ENCODE data around the gene WDR4. TPM values are rescaled to one million over a fixed set of nuclear protein-coding genes. Genes with fewer than 3 reads are reported as not detected.
A peak's percentile ranks its signal among the peaks of the same experiment; 100 is the strongest.

The WDR4 gene
- total and polyA plus RNA-seq, 2 of the 13 experiments (the other 11 are each of a cell fraction or from before 2014, with no cell fraction given) = 11.3 to 14.4 TPM

DNA sequence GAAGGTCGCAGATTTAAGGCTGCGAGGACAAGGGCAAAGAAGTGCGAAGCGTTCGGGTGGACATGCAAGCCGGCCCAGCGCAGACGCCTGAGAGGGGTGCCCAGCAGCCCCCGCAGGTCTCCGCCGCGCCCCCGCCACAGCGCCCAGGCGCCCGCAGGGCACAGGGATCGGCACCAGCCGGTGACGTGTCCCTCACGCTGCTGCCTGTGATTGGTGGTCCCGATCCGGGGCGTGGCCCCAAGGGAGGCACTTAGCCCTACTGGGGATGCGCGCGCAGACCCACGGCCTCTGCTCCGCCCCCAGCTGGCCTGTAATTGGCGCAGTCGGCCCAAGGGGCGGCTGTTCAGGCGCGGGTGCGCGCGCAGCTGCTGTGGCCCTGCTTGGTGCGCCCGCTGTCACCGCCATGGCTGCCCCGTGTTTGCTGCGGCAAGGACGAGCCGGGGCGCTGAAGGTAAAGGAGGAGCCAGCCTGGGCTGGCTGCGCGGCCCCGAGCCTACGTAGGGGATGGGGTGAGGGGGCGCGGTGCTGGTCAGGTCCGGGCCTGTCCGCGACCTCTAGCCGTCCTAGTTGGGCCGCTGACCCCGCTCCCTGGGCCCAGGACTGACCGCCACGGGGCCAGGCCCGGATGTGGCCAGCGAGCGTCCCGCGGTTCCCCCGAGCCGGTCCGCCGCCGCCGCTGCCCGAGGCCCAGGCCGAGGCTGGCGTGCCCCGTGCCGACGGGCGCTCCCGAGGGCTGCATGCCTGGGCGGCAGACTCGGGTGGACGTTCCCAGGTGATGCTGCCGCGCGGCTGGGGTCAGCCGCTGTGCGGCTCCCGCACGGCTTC lies 13.8 kb upstream of the WDR4 start, which contains the start of gene NDUFV3 (continued):
- TF ChIP-seq, protein P1, sequence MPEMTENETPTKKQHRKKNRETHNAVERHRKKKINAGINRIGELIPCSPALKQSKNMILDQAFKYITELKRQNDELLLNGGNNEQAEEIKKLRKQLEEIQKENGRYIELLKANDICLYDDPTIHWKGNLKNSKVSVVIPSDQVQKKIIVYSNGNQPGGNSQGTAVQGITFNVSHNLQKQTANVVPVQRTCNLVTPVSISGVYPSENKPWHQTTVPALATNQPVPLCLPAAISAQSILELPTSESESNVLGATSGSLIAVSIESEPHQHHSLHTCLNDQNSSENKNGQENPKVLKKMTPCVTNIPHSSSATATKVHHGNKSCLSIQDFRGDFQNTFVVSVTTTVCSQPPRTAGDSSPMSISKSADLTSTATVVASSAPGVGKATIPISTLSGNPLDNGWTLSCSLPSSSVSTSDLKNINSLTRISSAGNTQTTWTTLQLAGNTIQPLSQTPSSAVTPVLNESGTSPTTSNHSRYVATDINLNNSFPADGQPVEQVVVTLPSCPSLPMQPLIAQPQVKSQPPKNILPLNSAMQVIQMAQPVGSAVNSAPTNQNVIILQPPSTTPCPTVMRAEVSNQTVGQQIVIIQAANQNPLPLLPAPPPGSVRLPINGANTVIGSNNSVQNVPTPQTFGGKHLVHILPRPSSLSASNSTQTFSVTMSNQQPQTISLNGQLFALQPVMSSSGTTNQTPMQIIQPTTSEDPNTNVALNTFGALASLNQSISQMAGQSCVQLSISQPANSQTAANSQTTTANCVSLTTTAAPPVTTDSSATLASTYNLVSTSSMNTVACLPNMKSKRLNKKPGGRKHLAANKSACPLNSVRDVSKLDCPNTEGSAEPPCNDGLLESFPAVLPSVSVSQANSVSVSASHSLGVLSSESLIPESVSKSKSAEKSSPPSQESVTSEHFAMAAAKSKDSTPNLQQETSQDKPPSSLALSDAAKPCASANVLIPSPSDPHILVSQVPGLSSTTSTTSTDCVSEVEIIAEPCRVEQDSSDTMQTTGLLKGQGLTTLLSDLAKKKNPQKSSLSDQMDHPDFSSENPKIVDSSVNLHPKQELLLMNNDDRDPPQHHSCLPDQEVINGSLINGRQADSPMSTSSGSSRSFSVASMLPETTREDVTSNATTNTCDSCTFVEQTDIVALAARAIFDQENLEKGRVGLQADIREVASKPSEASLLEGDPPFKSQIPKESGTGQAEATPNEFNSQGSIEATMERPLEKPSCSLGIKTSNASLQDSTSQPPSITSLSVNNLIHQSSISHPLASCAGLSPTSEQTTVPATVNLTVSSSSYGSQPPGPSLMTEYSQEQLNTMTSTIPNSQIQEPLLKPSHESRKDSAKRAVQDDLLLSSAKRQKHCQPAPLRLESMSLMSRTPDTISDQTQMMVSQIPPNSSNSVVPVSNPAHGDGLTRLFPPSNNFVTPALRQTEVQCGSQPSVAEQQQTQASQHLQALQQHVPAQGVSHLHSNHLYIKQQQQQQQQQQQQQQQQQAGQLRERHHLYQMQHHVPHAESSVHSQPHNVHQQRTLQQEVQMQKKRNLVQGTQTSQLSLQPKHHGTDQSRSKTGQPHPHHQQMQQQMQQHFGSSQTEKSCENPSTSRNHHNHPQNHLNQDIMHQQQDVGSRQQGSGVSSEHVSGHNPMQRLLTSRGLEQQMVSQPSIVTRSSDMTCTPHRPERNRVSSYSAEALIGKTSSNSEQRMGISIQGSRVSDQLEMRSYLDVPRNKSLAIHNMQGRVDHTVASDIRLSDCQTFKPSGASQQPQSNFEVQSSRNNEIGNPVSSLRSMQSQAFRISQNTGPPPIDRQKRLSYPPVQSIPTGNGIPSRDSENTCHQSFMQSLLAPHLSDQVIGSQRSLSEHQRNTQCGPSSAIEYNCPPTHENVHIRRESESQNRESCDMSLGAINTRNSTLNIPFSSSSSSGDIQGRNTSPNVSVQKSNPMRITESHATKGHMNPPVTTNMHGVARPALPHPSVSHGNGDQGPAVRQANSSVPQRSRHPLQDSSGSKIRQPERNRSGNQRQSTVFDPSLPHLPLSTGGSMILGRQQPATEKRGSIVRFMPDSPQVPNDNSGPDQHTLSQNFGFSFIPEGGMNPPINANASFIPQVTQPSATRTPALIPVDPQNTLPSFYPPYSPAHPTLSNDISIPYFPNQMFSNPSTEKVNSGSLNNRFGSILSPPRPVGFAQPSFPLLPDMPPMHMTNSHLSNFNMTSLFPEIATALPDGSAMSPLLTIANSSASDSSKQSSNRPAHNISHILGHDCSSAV (CRISPR knock-in tag; IDR thresholded peaks at IDR 0.05; ENCODE audit: borderline replicate concordance) = 0 out of 2 replicates have a peak, but pooled peaks have one; percentile 31
- TF ChIP-seq, protein P2, sequence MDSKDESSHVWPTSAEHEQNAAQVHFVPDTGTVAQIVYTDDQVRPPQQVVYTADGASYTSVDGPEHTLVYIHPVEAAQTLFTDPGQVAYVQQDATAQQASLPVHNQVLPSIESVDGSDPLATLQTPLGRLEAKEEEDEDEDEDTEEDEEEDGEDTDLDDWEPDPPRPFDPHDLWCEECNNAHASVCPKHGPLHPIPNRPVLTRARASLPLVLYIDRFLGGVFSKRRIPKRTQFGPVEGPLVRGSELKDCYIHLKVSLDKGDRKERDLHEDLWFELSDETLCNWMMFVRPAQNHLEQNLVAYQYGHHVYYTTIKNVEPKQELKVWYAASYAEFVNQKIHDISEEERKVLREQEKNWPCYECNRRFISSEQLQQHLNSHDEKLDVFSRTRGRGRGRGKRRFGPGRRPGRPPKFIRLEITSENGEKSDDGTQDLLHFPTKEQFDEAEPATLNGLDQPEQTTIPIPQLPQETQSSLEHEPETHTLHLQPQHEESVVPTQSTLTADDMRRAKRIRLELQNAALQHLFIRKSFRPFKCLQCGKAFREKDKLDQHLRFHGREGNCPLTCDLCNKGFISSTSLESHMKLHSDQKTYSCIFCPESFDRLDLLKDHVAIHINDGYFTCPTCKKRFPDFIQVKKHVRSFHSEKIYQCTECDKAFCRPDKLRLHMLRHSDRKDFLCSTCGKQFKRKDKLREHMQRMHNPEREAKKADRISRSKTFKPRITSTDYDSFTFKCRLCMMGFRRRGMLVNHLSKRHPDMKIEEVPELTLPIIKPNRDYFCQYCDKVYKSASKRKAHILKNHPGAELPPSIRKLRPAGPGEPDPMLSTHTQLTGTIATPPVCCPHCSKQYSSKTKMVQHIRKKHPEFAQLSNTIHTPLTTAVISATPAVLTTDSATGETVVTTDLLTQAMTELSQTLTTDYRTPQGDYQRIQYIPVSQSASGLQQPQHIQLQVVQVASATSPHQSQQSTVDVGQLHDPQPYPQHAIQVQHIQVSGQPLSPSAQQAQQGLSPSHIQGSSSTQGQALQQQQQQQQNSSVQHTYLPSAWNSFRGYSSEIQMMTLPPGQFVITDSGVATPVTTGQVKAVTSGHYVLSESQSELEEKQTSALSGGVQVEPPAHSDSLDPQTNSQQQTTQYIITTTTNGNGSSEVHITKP (CRISPR knock-in tag; IDR thresholded peaks at IDR 0.05; ENCODE audit: low read depth) = no peak; the same call in 1 of the 2 replicates
- peak; percentile 81 for TF ChIP-seq PHF20 (CRISPR knock-in tag; IDR thresholded peaks at IDR 0.05)
- TF ChIP-seq TCF7 (IDR thresholded peaks at IDR 0.05; ENCODE audit: low read depth) = no peak
- no peak for TF ChIP-seq SIX1 (CRISPR knock-in tag; IDR thresholded peaks at IDR 0.05; ENCODE audit: borderline replicate concordance)
- TF ChIP-seq, protein P3, sequence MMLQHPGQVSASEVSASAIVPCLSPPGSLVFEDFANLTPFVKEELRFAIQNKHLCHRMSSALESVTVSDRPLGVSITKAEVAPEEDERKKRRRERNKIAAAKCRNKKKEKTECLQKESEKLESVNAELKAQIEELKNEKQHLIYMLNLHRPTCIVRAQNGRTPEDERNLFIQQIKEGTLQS (CRISPR knock-in tag; IDR thresholded peaks at IDR 0.05) = peak; percentile 42; the same call in 1 of the 2 replicates
- peak; percentile 77; the same call in 1 of the 2 replicates for TF ChIP-seq REL (CRISPR knock-in tag; conservative IDR thresholded peaks at IDR 0.05)
- peak; percentile 89 for TF ChIP-seq CREB1 (IDR thresholded peaks at IDR 0.05)
- TF ChIP-seq CREB1 (CRISPR knock-in tag; IDR thresholded peaks at IDR 0.05) = no peak
- peak; percentile 74; the same call in 1 of the 2 replicates for TF ChIP-seq DNMT1 (CRISPR knock-in tag; IDR thresholded peaks at IDR 0.05)

Measured in HepG2 (cell line).